LNCAP (cell line): ENCODE results near the gene TAS2R16.

Experiments used
- TF ChIP-seq, protein P1 (sequence below): fragments of 450-650 bp; IDR thresholded peaks from 2 replicates; pipeline ENCODE4 v1.5.1; 2017; ENCODE audit warnings: mild to moderate bottlenecking

TAS2R16 gene

DNA sequence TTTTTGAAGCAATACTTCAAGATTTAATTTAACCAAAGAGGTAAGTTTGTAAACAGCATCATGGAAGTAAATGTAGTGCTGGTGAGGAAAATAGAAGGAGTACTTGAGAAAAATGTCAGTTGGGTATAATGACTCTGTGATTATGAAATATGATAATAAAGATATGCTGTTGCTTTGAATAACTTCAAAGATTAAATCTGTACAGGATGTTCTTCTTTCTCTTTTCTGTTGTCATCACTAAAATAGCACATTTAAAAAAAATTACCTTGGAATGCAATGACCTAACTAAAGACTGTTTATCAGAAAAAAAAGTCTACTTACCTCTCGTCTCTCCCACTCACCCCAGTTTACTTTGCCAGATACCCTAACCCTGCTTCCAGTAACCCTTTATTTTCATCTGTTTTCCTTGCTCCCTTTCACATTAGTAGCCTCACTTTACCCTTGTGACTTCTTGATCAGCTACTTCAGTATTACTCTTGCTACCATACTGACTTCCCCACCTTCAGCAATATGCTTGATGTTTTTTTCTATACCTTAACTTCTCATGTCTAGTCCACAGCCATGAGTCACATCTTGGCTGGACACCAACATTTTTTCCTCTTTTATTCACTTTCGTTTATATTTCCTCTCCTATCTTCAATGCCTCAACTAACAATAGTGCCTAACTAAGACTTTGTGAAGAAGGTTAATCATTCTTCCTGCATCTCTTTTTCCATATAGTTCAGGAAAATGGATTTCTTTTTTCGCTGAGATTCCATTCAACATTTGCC lies 29.7 kb upstream of the TAS2R16 start:
- TF ChIP-seq, protein P1, sequence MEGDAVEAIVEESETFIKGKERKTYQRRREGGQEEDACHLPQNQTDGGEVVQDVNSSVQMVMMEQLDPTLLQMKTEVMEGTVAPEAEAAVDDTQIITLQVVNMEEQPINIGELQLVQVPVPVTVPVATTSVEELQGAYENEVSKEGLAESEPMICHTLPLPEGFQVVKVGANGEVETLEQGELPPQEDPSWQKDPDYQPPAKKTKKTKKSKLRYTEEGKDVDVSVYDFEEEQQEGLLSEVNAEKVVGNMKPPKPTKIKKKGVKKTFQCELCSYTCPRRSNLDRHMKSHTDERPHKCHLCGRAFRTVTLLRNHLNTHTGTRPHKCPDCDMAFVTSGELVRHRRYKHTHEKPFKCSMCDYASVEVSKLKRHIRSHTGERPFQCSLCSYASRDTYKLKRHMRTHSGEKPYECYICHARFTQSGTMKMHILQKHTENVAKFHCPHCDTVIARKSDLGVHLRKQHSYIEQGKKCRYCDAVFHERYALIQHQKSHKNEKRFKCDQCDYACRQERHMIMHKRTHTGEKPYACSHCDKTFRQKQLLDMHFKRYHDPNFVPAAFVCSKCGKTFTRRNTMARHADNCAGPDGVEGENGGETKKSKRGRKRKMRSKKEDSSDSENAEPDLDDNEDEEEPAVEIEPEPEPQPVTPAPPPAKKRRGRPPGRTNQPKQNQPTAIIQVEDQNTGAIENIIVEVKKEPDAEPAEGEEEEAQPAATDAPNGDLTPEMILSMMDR = no peak

DNA sequence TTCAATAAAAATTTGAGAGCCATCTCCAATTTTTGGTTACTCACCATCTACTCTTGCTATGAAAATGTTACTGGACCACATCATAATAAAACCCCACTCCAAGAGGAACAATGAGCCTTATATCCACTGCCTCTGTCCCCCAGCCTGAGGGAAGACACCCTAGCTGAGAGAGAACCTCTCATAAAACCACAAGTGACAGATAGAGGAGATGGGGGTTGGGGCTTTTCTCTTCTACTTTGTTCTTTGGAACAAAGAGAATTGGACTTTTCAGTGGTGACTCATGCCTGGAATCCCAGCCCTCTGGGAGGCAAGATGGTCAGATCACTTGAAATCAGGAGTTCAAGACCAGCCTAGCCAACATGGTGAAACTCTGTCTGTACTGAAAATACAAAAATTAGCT lies 27.6 kb upstream of the TAS2R16 start:
- TF ChIP-seq, protein P1 = no peak

DNA sequence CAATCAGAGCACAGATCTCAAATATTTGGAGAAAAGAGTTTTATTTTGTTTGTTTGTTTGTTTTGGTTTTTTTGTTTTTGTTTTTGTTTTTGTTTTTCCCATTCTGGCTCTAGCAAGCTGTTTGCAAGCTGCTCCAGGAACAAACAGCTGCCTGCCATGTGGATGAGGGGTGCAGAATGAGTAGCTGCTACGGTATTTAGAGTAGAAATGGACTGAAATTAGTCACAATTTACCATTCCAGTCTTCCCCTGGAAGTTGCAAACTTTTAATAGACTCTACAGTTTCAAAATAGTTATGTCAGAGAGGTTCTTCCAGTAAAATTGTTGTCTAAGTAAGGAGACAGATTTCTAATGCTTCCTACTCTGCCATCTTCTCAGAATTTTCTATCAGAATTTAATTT lies 27.1 kb upstream of the TAS2R16 start:
- TF ChIP-seq, protein P1 = no peak

DNA sequence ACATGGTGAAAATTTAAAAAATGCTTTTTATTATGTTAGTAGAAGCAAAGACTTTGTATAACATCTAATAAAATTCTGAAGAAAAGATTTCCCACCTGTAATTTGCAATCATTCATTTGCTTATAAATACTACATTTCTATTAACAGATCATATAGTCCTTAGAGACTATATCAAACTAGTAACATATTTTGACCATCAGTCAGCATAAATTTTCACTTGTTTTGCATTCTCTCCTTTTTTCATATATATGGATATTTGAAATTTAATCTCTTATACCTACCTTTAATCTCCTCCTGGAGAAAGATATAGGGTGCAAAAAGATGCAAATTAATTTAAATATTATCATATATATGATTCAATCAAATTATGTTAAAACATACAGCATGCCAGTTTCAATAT lies 16.9 kb upstream of the TAS2R16 start:
- TF ChIP-seq, protein P1 = no peak

DNA sequence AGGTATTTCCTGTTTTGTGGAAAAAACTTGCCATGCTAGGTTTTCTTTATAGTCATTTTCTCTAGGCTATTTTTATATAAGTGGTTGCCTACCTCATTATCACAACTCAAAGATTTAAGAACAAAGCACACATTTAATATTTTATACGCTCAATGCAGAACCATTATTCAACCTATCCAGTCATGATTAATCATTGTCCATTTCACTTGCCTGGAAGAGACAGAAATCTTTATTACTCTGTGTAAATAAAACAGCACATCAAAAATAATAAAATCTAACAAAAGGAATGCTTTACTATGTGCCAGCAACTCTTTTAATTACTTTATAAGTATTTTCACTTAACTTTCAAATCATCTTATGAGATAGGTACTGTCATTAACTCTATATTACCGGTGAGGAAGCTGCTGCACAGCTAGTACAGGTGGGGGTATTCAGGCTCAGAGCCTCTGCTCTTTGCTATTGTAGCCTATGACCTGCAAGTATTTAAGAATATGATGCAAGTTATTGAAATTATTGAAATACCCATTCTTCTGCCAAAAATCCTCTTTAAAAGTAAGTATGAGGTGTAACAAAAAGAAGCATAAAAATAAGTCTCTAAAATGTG lies 16.4 kb upstream of the TAS2R16 start:
- TF ChIP-seq, protein P1 = no peak

DNA sequence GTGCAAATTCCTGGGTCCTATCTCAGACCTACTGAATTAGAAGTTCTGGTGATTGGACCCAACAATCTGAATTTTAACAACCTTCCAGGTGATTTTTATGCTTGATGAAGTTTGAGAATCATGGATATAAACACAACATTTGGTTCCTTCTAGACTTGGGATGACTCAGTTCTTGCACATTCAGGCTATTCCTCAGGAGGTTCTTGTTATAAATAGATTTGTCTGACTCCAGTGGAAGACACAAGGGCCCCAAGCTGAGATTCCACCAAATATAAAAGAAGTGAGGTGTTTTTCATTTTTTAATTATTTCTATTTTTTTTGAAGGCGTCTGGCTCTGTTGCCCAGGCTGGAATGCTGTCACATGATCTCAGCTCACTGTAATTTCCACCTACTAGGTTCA lies 9.4 kb upstream of the TAS2R16 start:
- TF ChIP-seq, protein P1 = no peak

DNA sequence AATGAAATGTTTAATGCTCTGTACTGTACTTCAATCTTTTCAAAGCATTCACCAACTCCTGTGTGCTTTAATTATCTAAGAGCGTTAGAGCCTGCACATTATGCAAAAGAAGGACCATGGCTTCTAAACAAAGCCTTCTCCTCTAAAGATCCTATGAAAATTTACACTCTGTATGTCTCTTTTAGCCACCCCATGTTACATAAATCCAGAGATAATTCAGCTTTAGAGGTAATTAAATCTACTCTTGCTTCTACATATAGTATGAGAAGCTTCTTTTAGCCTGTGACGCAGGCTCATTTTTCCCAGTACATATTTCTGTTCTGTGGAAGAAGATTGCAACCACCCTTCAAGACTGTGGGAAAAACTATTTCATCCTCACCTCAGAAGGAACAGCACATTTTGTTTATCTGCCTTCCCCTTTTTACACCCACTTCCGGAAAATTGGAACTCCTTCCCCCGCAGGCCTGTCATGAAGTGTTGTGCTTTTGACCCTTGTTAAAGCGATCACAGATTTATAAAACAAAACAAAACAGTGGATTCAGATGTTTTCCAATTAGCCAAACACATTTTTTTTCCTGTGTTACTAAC lies 8.1 kb upstream of the TAS2R16 start:
- TF ChIP-seq, protein P1 = no peak
